PC-9 (cell line): ENCODE results near the gene KXD1. TPM values are rescaled to one million over a fixed set of nuclear protein-coding genes. Genes with fewer than 3 reads are reported as not detected.

Source experiments
- BruUV-seq: library from RNA; stranded (reverse); fragments of 400-500 nt; replicated peaks from 2 replicates; lab custom pipeline; 2021; lab: Mats Ljungman, UMichigan
- CTCF ChIA-PET: fragments of 300-600 bp; sonication (Branson Sonifier 250); formaldehyde crosslinking; loops from one replicate; lab custom pipeline; 2022; ENCODE audit warnings: antibody characterized with exemption; lab: Charles Lee
- POLR2A ChIA-PET: fragments of 300-600 bp; sonication (Branson Sonifier 250); formaldehyde crosslinking; loops from one replicate; lab custom pipeline; 2022; ENCODE audit warnings: antibody characterized with exemption; ENCODE audit not compliant: unreplicated experiment; lab: Charles Lee
- DNase-seq, 2 experiments: peaks; one replicate each; pipeline versions ENCODE4 v3.0.0 to v3.0.0-alpha.2; 2015 to 2022; ENCODE audit warnings: mixed read lengths in 1 of 2
- H2AFZ ChIP-seq: fragments of 200-600 bp; sonication (generic); 2 replicates; pipeline ENCODE4 v1.8.1; 2017; ENCODE audit warnings: antibody characterized with exemption
- H3F3A ChIP-seq: fragments of 200-600 bp; sonication (generic); 2 replicates; pipeline ENCODE4 v1.8.1; 2017; ENCODE audit warnings: antibody characterized with exemption, mild to moderate bottlenecking, low read depth; ENCODE audit not compliant: insufficient read depth
- H3K27ac ChIP-seq: fragments of 200-600 bp; sonication (generic); 2 replicates; pipeline ENCODE4 v1.6.1; 2016; ENCODE audit warnings: mixed run types
- H3K27me3 ChIP-seq: fragments of 200-600 bp; sonication (generic); 2 replicates; pipeline ENCODE4 v1.6.1; 2016; ENCODE audit warnings: low read depth, mixed run types; ENCODE audit not compliant: insufficient read depth
- H3K36me3 ChIP-seq: fragments of 200-600 bp; sonication (generic); 2 replicates; pipeline ENCODE4 v1.6.1; 2016; ENCODE audit warnings: low read depth, mixed run types
- H3K4me1 ChIP-seq: fragments of 200-600 bp; sonication (generic); replicated peaks from 2 replicates; pipeline ENCODE4 v1.6.1; 2016; ENCODE audit warnings: mixed run types; ENCODE audit not compliant: insufficient read depth
- H3K4me2 ChIP-seq: fragments of 200-600 bp; sonication (generic); 2 replicates; pipeline ENCODE4 v1.6.1; 2017; ENCODE audit warnings: mixed run types
- H3K4me3 ChIP-seq: fragments of 200-600 bp; sonication (generic); 2 replicates; pipeline ENCODE4 v1.6.1; 2016; ENCODE audit warnings: mixed run types
- H3K79me2 ChIP-seq: fragments of 200-600 bp; sonication (generic); 2 replicates; pipeline ENCODE4 v1.6.1; 2017; ENCODE audit warnings: low read depth, mixed run types
- H3K9me2 ChIP-seq: fragments of 200-600 bp; sonication (generic); 2 replicates; pipeline ENCODE4 v1.8.1; 2017; ENCODE audit warnings: mild to moderate bottlenecking; ENCODE audit not compliant: insufficient read depth
- H3K9me3 ChIP-seq: fragments of 200-600 bp; sonication (generic); 2 replicates; pipeline ENCODE4 v1.8.1; 2016; ENCODE audit warnings: low read depth; ENCODE audit not compliant: insufficient read depth
- H4K20me1 ChIP-seq: fragments of 200-600 bp; sonication (generic); 2 replicates; pipeline ENCODE4 v1.8.1; 2017; ENCODE audit not compliant: insufficient read depth
- CTCF ChIP-seq: fragments of 200-600 bp; sonication (generic); conservative IDR thresholded peaks from 2 replicates; pipeline ENCODE4 v1.6.1; 2017; ENCODE audit warnings: mixed run types, antibody characterized with exemption, mild to moderate bottlenecking, moderate library complexity
- EZH2 ChIP-seq: fragments of 200-600 bp; sonication (generic); IDR thresholded peaks from 2 replicates; pipeline ENCODE4 v1.8.0; 2017; ENCODE audit warnings: antibody characterized with exemption, low read depth
- intact Hi-C: fragments of 100-400 bp; cut with micrococcal nuclease; formaldehyde crosslinking; loops from one replicate; pipeline ENCODE4 v1.10.0; 2022; ENCODE audit not compliant: unreplicated experiment
- total RNA-seq: library from RNA; stranded (reverse); gene quantifications from 2 replicates; pipeline ENCODE4 v1.2.3, GENCODE V29; 2021

Gene KXD1
- total RNA-seq, 1 experiment from 2014 or later: 101 TPM

- no peak overlapping the region for H3K4me3 ChIP-seq
- no peak overlapping the region for H2AFZ ChIP-seq
- no peaks in the 10 kb centered on the region for H3K9me2 ChIP-seq
- H3K27ac ChIP-seq: no peak overlapping the region
- no peaks in the 10 kb centered on the region for H3K9me3 ChIP-seq
- DNase-seq: no peak
- peaks cover 74% of the 10 kb centered on the region for H3F3A ChIP-seq
- H3K36me3 ChIP-seq: peaks cover 29% of the 10 kb centered on the region
- no TSS peak for BruUV-seq
- H3K27me3 ChIP-seq: no peaks in the 10 kb centered on the region
- H3K4me1 ChIP-seq: peaks cover 10% of the 10 kb centered on the region
- POLR2A ChIA-PET: no interaction called here
- CTCF ChIA-PET: no interaction called here
- H4K20me1 ChIP-seq: peaks cover 37% of the 10 kb centered on the region
- intact Hi-C loops: loop anchor here (10.0 kb wide), 1 partner anchor 337 kb away; the partner anchor contains the start of genes COPE and DDX49
- no peak for TF ChIP-seq EZH2
- no peak for TF ChIP-seq CTCF
- H3K4me2 ChIP-seq: no peak overlapping the region
- peaks cover 29% of the 10 kb centered on the region for H3K79me2 ChIP-seq
Observed at GRCh38 chr19:18577365-18577914, 19.8 kb downstream of the KXD1 start.

GRCh38 chr19:18580311-18580710 is 22.6 kb downstream of the KXD1 start:
- Histone ChIP-seq H3K4me1 (no peaks in the 10 kb centered on the region), H3F3A (peaks cover 47% of the 10 kb centered on the region), H3K27me3 (no peaks in the 10 kb centered on the region), H3K4me3 (no peak overlapping the region), H2AFZ (no peak overlapping the region), H4K20me1 (peaks cover 8% of the 10 kb centered on the region; the same call in 1 of the 2 replicates), H3K79me2 (no peaks in the 10 kb centered on the region), H3K9me2 (no peaks in the 10 kb centered on the region), H3K27ac (no peak overlapping the region), H3K4me2 (no peak overlapping the region), H3K9me3 (no peaks in the 10 kb centered on the region), H3K36me3 (peaks cover 10% of the 10 kb centered on the region)
- intact Hi-C loops: no loop called here
- no peak for TF ChIP-seq CTCF
- no peak for TF ChIP-seq EZH2
- POLR2A ChIA-PET: no interaction called here
- no peak for DNase-seq
- BruUV-seq: no TSS peak
- CTCF ChIA-PET: no interaction called here

GRCh38 chr19:18586306-18586705 is 28.6 kb downstream of the KXD1 start:
- BruUV-seq: no TSS peak
- CTCF ChIA-PET: interaction anchor here (0.6 kb wide), 2 partner anchors 405 to 600 kb away, joined by 3 to 4 read pairs; no protein-coding TSS in a partner anchor
- POLR2A ChIA-PET: no interaction called here

More at GRCh38 chr19:18586306-18586705, 28.6 kb downstream of the KXD1 start:
- Histone ChIP-seq H2AFZ (no peak overlapping the region), H4K20me1 (no peaks in the 10 kb centered on the region), H3K36me3 (no peaks in the 10 kb centered on the region; the same call in 1 of the 2 replicates), H3K27me3 (no peaks in the 10 kb centered on the region), H3K9me3 (no peaks in the 10 kb centered on the region), H3K4me3 (no peak overlapping the region), H3F3A (peaks cover 23% of the 10 kb centered on the region; the same call in 1 of the 2 replicates), H3K79me2 (peaks cover 14% of the 10 kb centered on the region; the same call in 1 of the 2 replicates), H3K27ac (no peak overlapping the region), H3K4me2 (no peak overlapping the region), H3K4me1 (peaks cover 11% of the 10 kb centered on the region), H3K9me2 (no peaks in the 10 kb centered on the region)
- no peak for TF ChIP-seq EZH2
- no peak for TF ChIP-seq CTCF
- DNase-seq: no peak
- intact Hi-C loops: loop anchor here (5.0 kb wide), 1 partner anchor 246 kb away; the partner anchor contains the start of gene UPF1
